ENCODE measurements around the gene GABBR2.

- no peak for TF ChIP-seq GATA3 (IDR thresholded peaks at IDR 0.05; ENCODE audit: low read depth, low read length)
- TF ChIP-seq GATA2 (IDR thresholded peaks at IDR 0.05; ENCODE audit: low read depth, low read length) = no peak
These were observed 134.9 kb downstream of the GABBR2 start for GRCh38 chr9:98573749-98574278.
